ENCODE measurements around the gene SLC41A1.

SLC41A1 gene

DNA sequence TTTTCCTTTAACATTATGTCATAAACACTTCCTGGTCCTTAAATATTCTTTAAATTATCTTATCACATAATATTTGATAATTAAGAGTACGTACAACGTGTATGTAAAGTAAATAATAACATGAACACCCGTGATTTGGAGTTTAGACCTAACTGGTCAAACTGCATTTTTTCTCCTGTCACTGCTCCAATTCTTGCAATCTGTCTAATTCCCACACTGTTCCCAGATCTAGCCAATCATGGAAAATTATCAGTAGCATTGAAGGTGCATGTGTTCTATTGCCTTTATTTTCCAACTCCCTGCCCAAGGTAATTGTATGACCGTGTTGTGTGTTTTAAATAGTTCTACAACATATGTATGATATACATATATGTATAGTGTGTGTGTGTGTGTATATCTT is 39.0 kb upstream of the SLC41A1 start:
- no peaks in the 10 kb centered on the region for H3K9me3 ChIP-seq
- TF ChIP-seq, protein P1, sequence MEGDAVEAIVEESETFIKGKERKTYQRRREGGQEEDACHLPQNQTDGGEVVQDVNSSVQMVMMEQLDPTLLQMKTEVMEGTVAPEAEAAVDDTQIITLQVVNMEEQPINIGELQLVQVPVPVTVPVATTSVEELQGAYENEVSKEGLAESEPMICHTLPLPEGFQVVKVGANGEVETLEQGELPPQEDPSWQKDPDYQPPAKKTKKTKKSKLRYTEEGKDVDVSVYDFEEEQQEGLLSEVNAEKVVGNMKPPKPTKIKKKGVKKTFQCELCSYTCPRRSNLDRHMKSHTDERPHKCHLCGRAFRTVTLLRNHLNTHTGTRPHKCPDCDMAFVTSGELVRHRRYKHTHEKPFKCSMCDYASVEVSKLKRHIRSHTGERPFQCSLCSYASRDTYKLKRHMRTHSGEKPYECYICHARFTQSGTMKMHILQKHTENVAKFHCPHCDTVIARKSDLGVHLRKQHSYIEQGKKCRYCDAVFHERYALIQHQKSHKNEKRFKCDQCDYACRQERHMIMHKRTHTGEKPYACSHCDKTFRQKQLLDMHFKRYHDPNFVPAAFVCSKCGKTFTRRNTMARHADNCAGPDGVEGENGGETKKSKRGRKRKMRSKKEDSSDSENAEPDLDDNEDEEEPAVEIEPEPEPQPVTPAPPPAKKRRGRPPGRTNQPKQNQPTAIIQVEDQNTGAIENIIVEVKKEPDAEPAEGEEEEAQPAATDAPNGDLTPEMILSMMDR (IDR thresholded peaks at IDR 0.05; ENCODE audit: low read depth, low read length): no peak
- H3K4me1 ChIP-seq: no peaks in the 10 kb centered on the region
- H3K36me3 ChIP-seq: no peaks in the 10 kb centered on the region
- no peak for DNase-seq
- H3K27me3 ChIP-seq: no peaks in the 10 kb centered on the region
- no peak overlapping the region for H3K4me3 ChIP-seq (ENCODE audit: low read depth, low read length)

DNA sequence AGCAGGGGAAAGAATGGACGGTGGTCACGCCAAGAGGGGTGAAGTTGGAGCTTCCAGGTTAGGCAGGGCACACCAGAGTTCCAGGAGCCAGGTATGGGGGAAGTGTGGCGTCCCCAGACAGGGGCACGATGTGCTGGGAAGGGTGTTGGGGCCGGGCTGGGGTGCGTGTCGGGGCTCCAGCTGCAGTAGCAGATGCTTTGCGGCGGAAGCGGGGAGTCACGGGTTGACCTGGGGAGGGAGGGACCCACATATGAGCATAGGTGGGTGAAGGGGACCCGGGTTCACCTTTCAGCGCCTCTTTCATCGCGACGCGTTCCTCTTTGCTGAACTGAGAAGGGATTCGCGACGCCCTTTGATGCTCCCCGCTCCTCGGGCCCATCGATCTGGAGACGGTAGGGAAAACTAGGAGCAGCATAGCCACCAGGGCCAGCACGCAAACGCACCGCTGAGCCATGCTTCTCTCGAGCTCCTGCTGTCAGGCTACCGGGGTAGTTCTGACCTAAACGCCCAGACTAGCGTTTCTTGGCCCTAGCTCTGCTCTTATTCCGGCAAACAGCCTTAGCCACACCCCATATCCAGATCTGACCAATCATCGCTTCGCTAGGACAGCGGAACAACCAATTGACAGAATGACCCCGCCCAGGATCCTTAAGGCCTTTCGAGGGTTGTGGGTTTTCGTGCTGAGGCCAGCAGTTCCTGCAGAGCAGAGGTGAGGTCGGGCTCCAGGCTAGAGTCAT is 36.8 kb upstream of the SLC41A1 start, which contains the start of gene PM20D1:
Gene PM20D1, minus strand, starts transcription at position 514 of the 737 bp plus-strand sequence. Its CDS starts 60 bp downstream, at position 454.
- TF ChIP-seq, protein P1 (IDR thresholded peaks at IDR 0.05; ENCODE audit: low read depth, low read length): no peak
- Histone ChIP-seq H3K9me3 (no peaks in the 10 kb centered on the region), H3K4me1 (no peaks in the 10 kb centered on the region), H3K27me3 (no peaks in the 10 kb centered on the region), H3K4me3 (ENCODE audit: low read depth, low read length) (peak within 1 kb of the TSS; percentile 59), H3K36me3 (no peaks in the 10 kb centered on the region)
- peak; percentile 90 for DNase-seq

DNA sequence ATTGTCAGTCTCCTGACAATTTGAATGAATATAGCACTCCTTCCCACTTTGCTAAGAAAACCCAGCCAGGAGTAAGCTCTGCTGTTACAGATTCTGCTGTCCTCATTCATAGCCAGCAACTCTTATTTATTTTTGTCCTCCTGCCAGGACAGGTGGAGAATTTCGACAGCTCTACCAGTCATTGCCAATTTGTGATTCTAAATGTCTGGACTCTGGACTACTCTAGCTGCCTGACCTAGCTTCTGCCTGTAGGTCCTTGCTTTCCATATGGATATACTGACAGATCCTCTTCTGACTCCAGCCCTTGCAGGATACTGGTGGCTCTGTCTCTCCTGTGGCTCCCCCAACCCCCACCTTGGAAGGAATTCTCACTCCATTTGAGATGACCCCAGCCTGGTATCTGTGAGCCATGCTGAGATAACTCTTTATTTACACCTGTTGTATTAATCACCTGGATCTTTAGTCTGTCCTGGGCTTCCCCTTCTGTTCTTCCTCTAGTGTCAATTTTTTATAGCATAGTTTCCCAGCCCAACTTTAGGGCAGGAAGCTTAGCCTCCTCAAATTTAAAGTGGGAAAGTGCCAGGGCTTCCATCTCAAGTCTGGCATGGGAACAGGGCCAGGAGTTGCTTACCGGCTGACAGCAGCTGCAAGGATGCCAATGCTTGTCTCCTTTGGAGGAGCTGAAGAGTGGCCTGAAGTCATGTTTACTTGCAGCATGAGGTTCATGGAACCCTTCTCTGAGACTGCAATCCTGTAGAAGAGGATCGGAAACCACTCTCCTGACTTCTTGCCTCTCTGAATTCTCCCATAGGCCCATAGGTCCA is 30.2 kb upstream of the SLC41A1 start:
- DNase-seq: no peak
- TF ChIP-seq, protein P1 (IDR thresholded peaks at IDR 0.05; ENCODE audit: low read depth, low read length): no peak
- no peaks in the 10 kb centered on the region for H3K27me3 ChIP-seq
- no peak overlapping the region for H3K4me3 ChIP-seq (ENCODE audit: low read depth, low read length)
- no peaks in the 10 kb centered on the region for H3K36me3 ChIP-seq
- H3K4me1 ChIP-seq: no peaks in the 10 kb centered on the region; the same call in 1 of the 2 replicates
- H3K9me3 ChIP-seq: no peaks in the 10 kb centered on the region

DNA sequence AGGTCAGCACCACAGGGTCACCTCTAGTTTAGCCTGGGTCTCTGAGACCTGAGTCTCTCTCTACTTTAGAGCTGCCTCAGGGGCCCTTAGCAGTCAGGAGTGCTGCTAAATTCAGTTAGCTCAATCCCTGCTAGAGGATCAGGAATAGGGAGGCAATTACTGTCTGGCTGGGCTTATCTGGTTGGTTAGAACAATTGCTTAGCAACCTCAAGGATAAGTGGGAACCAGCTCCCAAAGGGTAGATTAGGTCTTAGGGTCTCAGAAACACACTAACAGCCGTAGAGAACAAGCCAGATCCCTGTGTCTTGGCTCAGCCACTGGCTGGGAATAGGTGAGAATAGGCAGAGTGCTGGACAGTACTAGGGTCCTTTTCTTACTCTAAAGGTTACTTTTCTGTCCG is 29.2 kb upstream of the SLC41A1 start:
- Histone ChIP-seq H3K9me3 (no peaks in the 10 kb centered on the region), H3K4me1 (no peaks in the 10 kb centered on the region; the same call in 1 of the 2 replicates), H3K4me3 (ENCODE audit: low read depth, low read length) (no peak overlapping the region), H3K27me3 (no peaks in the 10 kb centered on the region), H3K36me3 (no peaks in the 10 kb centered on the region)
- DNase-seq: peak; percentile 22
- TF ChIP-seq, protein P1 (IDR thresholded peaks at IDR 0.05; ENCODE audit: low read depth, low read length): no peak

DNA sequence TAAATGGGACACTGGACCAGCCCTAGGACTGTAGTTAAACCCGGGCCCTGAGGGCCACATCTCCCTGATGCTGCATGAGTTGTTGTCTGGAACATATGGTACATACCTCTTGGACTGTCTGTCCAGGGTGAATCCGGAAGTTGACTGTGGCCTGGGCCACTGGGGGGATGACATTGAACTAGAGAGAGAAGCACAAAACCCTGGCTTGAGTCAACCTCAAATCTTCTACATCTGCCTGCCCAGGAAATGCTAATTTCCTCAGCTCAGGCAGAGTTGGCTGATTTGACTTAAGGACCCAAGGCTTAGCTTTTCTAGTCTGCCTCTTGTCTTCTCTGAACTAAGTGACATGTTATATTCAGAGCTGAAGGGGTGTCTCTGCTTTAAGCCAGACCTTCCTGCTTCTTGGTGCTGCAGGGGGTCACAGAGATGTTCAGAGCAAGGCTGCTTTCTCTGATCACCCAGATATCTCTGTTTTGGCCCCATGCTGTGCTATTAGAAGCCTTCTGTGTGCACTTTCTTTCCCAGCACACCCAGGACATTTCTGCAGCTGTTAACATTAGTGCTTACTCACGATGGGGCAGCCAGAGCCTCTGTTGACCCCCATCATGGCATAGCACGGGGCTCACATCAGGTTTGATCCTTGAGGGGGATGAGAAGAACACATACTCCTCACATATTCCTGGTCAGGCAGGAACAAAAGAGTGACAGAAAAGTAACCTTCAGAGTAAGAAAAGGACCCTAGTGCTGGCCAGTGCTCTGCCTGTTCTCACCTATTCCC is 27.3 kb upstream of the SLC41A1 start:
- Histone ChIP-seq H3K4me3 (ENCODE audit: low read depth, low read length) (no peak overlapping the region), H3K4me1 (no peaks in the 10 kb centered on the region; the same call in 1 of the 2 replicates), H3K9me3 (no peaks in the 10 kb centered on the region), H3K27me3 (no peaks in the 10 kb centered on the region), H3K36me3 (no peaks in the 10 kb centered on the region)
- TF ChIP-seq, protein P1 (IDR thresholded peaks at IDR 0.05; ENCODE audit: low read depth, low read length): no peak
- no peak for DNase-seq

All from BE2C (cell line).